Thoracic aorta (tissue), 2 donors: ENCODE data around the gene ADARB2. TPM values are rescaled to one million over a fixed set of nuclear protein-coding genes. Genes with fewer than 3 reads are reported as not detected.

ENCODE experiments used
- ATAC-seq: fragments of 150-250 bp; one replicate; pipeline ENCODE4 v1.8.0; 2017; ENCODE audit warnings: low read depth; ENCODE audit not compliant: insufficient number of reproducible peaks, low FRiP score
- DNase-seq: peaks from one replicate; pipeline ENCODE4 v3.0.0-alpha.2; 2020; ENCODE audit warnings: low spot score
- H3K27ac ChIP-seq, 2 donors: fragments of 200-600 bp; sonication (generic); 1 replicate in 1 of 2; 2 replicates in 1 of 2; pipeline ENCODE4 v1.5.1; 2016; ENCODE audit warnings: mild to moderate bottlenecking in 2 of 2, moderate library complexity in 2 of 2
- H3K27me3 ChIP-seq: fragments of 200-600 bp; sonication (generic); replicated peaks from 2 replicates; pipeline ENCODE4 v1.6.0; 2016; ENCODE audit warnings: mild to moderate bottlenecking; ENCODE audit not compliant: insufficient read depth
- H3K36me3 ChIP-seq: fragments of 200-600 bp; sonication (generic); one replicate; pipeline ENCODE4 v1.5.1; 2016
- H3K4me1 ChIP-seq, 2 donors: fragments of 200-600 bp; sonication (generic); 1 replicate in 1 of 2; 2 replicates in 1 of 2; pipeline versions ENCODE4 v1.5.1 to v1.6.0; 2016; ENCODE audit warnings: low read depth in 2 of 2, mild to moderate bottlenecking in 1 of 2; ENCODE audit not compliant: control insufficient read depth in 1 of 2
- H3K4me3 ChIP-seq: fragments of 200-600 bp; sonication (generic); 2 replicates; pipeline ENCODE4 v1.5.1; 2016; ENCODE audit warnings: mild to moderate bottlenecking
- H3K9me3 ChIP-seq: fragments of 200-600 bp; sonication (generic); 2 replicates; pipeline ENCODE4 v1.5.1; 2016
- total RNA-seq, 2 donors: library from RNA; depleted of rRNA; stranded (reverse); fragments of >200 nt; gene quantifications; one replicate each; pipeline versions ENCODE4 v1.1.0 to v1.2.3, GENCODE V29; 2016
- TF ChIP-seq, protein P1 (sequence below): fragments of 200-600 bp; sonication (generic); IDR thresholded peaks from one replicate; pipeline ENCODE4 v1.5.1; 2019; ENCODE audit warnings: antibody characterized with exemption

The ADARB2 gene
- total RNA-seq, 2 donors from 2014 or later, result 0.71 to 3.1 TPM

DNA sequence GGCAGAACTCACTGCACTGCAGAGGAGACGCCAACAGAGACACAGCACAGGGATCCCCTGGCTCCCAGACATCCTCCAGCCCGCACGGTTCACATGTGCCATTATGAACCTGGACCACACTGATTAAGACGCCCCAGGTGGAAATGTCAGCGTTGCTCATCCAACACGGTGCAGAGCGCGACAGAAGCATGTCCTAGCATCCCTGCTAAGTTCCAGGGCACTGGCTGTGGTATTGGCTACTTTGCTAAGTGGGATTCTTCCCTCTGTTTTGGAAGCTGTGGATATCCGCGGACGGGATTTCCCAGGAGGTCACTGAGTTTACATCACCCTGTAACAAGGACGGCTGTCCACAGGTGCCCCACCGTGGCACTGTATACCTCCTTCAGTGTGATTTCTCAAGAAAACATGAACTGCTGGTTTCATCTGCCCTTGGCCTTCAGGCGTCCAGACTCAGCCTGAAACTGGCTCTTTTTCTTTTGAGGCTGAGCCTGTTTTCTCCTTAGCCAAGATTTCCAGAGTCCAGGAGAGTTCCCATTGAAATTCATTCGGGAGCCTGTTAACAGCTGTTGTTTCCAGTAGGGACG lies 357.1 kb downstream of the ADARB2 start:
- Histone ChIP-seq H3K4me3 (no peak overlapping the region), H3K27ac (no peak overlapping the region), H3K27me3 (no peaks in the 10 kb centered on the region), H3K36me3 (no peaks in the 10 kb centered on the region), H3K9me3 (no peaks in the 10 kb centered on the region), H3K4me1 (no peaks in the 10 kb centered on the region)
- DNase-seq (no peak), ATAC-seq (no peak)
- TF ChIP-seq, protein P1, sequence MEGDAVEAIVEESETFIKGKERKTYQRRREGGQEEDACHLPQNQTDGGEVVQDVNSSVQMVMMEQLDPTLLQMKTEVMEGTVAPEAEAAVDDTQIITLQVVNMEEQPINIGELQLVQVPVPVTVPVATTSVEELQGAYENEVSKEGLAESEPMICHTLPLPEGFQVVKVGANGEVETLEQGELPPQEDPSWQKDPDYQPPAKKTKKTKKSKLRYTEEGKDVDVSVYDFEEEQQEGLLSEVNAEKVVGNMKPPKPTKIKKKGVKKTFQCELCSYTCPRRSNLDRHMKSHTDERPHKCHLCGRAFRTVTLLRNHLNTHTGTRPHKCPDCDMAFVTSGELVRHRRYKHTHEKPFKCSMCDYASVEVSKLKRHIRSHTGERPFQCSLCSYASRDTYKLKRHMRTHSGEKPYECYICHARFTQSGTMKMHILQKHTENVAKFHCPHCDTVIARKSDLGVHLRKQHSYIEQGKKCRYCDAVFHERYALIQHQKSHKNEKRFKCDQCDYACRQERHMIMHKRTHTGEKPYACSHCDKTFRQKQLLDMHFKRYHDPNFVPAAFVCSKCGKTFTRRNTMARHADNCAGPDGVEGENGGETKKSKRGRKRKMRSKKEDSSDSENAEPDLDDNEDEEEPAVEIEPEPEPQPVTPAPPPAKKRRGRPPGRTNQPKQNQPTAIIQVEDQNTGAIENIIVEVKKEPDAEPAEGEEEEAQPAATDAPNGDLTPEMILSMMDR, result no peak

DNA sequence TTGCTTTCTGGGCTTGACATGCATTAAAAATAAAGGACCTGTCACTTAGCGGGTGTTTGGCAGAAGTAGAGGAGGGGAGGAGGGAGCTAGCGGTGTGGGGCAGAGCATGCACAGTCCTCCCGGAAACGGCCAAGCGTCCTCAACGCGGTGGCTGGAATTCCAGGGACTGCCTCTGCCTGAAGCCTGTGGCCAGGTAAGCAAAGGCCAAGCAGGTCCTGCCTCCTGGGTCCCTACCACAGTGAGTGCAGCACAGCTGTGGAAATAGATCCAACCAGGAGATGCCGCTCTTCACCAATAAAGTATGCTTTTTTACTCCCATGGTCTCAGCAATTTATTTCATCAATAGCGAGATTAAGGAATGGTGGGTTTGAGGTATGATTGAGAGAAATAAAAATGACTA lies 357.7 kb downstream of the ADARB2 start:
- H3K4me3 ChIP-seq, result no peak overlapping the region
- TF ChIP-seq, protein P1, result no peak
- DNase-seq, result no peak
- no peaks in the 10 kb centered on the region for H3K4me1 ChIP-seq
- H3K27ac ChIP-seq, result no peak overlapping the region
- ATAC-seq, result no peak
- no peaks in the 10 kb centered on the region for H3K9me3 ChIP-seq
- no peaks in the 10 kb centered on the region for H3K36me3 ChIP-seq
- no peaks in the 10 kb centered on the region for H3K27me3 ChIP-seq

- Histone ChIP-seq H3K36me3 (no peaks in the 10 kb centered on the region), H3K27me3 (no peaks in the 10 kb centered on the region), H3K4me1 (no peaks in the 10 kb centered on the region), H3K27ac (no peak overlapping the region), H3K4me3 (no peak overlapping the region), H3K9me3 (no peaks in the 10 kb centered on the region)
- DNase-seq (no peak), ATAC-seq (no peak)
- TF ChIP-seq, protein P1, result no peak
Observed at GRCh38 chr10:1378473-1378872, 358.9 kb downstream of the ADARB2 start.

DNA sequence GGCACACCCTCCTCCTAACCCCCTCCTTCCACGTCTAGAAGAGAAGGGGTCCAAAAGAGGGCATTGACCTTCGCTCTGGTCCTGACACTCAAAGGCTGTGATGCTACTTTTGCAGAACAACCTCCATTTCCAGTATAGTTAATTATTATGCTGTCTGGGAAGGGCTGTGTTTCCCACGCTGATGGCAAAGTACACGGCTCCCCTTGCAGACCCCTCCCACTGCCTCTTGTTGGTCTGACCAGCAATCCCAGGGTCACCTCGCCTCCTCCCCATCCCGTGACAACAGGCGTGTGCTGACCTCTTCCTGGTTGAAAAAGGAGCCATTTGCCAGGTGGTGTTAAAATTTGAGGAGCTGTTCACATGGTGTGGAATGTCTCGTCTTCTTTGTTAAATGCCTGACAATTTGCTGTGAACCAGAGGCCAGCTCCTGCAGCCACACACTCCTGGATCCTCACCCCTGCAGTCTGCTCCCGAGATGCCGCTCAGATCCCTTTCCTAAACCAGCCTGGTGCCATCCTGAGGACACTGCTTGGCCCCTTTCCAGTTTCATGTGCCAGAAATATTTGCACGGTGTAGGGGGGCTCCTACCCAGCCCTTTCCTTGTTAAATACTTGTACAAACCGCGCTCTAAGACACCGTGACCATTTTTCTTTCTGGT lies 359.5 kb downstream of the ADARB2 start:
- TF ChIP-seq, protein P1, result no peak
- Histone ChIP-seq H3K4me3 (no peak overlapping the region), H3K36me3 (no peaks in the 10 kb centered on the region), H3K27me3 (no peaks in the 10 kb centered on the region), H3K27ac (no peak overlapping the region), H3K9me3 (no peaks in the 10 kb centered on the region), H3K4me1 (no peaks in the 10 kb centered on the region)
- ATAC-seq (no peak), DNase-seq (no peak)

GRCh38 chr10:1377231-1377630 lies 360.1 kb downstream of the ADARB2 start:
- no peaks in the 10 kb centered on the region for H3K27me3 ChIP-seq
- H3K4me1 ChIP-seq, result no peaks in the 10 kb centered on the region
- H3K27ac ChIP-seq, result no peak overlapping the region
- H3K36me3 ChIP-seq, result no peaks in the 10 kb centered on the region
- no peak overlapping the region for H3K4me3 ChIP-seq
- H3K9me3 ChIP-seq, result no peaks in the 10 kb centered on the region
- ATAC-seq (no peak), DNase-seq (no peak)
- TF ChIP-seq, protein P1, result no peak
